HG03432 (cell line): ENCODE data around the gene GNL3L.
A peak's percentile ranks its signal among the peaks of the same experiment; 100 is the strongest.
"Not testable (repeated sequence)": the region's sequence is repeated elsewhere in the genome, so short reads cannot be mapped to it uniquely, and the experiment has no call there.

Experiments used
- ATAC-seq: cut with Tn5 transposase; IDR thresholded peaks from one replicate; pipeline ENCODE4 v1.9.1; 2021; ENCODE audit warnings: mild to moderate bottlenecking, moderate library complexity; ENCODE audit not compliant: unreplicated experiment

GNL3L gene, protein sequence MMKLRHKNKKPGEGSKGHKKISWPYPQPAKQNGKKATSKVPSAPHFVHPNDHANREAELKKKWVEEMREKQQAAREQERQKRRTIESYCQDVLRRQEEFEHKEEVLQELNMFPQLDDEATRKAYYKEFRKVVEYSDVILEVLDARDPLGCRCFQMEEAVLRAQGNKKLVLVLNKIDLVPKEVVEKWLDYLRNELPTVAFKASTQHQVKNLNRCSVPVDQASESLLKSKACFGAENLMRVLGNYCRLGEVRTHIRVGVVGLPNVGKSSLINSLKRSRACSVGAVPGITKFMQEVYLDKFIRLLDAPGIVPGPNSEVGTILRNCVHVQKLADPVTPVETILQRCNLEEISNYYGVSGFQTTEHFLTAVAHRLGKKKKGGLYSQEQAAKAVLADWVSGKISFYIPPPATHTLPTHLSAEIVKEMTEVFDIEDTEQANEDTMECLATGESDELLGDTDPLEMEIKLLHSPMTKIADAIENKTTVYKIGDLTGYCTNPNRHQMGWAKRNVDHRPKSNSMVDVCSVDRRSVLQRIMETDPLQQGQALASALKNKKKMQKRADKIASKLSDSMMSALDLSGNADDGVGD

DNA sequence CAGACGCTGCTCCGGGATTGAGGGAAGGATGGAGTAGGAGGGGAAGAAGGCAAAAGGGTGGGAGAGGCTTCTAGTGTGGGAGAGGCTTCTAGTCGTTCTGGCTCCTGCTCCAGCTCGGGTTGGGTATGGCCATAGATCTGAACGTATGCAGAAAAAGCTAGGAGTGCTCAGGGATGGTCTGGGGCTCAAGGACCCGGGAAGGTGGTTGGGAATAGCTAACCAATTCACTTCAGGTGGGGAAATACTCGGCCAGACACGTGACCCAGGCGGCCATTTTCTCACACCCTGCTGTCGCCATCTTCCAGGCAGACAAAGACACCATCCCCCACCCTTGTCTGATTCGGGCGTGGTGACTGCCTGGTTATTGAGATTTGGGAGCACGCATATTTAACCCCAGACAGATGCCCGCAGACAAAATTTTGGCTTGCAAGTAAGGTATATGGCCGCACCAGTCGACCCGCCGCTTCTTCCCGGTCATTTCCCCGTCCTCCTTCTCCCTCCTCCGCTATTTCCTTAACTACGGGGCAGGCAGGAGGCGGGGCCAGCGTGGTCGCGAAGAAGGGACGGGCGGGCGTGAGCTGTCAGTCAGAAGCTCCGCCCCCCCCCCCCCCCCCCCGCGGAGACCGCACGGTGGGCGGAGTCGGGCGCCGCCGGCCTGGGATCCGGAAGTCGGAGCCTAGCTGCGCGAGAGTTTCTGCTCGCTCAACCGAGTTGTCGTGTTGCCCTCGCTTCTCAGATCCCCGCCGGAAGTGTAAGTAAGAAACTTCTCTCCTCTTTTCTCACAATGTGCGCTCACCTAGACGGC lies at the start of gene GNL3L:
TSS of gene GNL3L (plus strand) at position 668 of the 805 bp plus-strand sequence. CDS start 2,348 bp downstream, outside the sequence.
- ATAC-seq = peak; percentile 89

DNA sequence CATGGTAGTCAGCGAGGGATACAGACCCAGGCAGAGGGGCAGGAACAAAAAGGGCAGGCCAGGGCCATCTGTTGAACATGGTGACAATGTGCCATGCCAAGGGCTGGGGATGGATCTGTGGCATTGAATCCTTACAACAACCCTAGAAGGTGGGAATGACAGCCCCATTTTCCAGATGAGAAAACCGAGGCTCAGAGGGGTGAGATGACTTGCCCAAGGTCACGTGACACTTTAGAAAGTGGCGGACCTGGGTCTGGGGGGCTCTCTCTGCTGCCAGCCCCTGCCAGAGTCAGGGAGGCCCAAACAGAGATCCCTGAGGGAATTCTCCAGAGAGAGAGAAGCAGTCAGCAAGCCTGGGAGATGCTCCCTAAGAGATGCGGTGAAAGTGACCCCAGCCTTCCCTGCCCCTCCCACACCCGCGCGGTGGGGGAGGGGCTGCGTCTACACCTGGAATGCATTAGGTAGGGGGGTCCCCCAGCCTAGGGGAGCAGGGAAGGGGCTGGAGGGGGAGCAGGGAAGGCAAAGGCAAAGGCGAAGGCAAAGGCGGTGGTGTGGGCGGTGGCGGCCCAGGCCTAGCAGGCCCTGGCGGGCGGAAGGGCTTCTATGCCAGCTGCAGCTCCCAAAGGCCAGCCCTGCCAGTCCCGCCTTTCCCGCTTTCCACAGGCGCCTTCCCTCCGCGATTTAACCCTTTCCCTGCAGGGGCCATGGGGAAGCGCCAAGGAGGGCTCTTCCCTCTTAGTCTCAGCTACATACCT lies 47.0 kb upstream of the GNL3L start:
- ATAC-seq = no peak

DNA sequence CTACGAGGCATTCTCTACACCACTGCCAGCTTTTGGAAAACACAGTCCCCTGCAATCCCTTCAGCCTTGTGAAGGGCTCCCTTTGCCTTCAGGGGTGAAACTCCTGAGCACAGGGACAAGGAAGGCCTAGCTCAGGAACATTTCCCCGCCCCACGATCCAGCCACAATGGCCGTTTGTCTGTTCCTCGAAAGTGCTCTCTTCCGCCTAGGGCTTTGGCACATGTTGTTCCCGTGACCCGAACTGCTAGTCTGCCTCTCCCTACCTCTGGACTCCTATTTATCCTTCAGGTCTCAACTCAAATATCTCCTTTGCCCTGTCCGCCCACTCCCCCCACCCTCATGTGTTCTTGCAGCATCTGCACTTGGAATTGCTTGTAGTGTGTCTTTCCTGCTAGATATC lies 46.1 kb upstream of the GNL3L start:
- ATAC-seq = no peak

DNA sequence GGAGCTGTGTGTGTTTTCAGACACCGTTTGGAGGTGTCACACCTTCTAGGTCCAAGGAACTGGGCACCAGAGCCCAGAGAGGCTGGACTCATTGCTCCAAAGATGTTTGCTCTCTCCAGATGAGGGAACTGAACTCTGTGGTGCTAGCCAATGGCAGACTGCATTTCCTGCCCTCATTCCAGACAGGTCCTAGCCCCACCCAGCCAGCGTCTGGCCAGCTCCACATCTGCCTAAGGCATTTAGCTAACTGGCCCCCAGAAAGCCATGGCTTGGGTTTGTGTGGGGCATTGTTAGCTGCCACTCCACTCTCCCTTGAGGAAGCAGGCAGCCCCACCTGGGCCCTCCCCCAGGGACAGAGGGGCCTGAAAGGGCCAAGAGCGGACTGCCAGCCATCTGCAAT lies 45.4 kb upstream of the GNL3L start:
- ATAC-seq = no peak

DNA sequence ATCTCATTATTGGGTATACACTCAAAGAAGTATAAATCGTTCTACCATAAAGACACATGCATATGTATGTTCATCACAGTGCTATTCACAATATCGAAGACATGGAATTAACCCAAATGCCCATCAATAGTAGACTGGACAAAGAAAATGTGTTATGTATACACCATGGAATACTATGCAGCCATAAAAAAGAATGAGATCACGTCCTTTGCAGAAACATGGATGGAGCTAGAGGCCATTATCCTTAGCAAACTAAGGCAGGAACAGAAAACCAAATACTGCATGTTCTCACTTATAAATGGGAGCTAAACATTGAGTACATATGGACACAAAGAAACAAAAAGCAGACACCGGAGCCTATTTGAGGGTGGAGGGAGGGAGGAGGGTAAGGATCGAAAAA lies 40.2 kb upstream of the GNL3L start:
- not testable (repeated sequence) for ATAC-seq

DNA sequence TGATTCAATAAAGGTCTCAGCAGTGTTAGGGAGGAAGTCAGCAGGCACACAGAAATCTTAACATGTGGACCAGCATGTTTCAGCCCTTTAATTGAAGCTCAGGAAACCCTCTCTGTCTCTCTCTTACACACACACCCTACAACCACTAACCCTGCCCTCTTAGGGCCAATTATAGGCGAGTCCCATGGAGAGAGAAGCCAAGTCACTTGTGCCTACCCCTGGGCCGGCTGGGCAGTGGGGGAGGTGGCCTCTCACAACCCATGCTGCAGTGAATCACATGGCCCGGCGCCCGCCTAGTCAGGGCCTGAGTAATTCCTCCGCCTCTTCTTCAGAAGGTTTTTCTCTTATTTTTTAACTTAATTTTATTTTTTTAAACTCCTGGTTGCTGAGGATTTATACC lies 37.7 kb upstream of the GNL3L start:
- ATAC-seq = no peak

DNA sequence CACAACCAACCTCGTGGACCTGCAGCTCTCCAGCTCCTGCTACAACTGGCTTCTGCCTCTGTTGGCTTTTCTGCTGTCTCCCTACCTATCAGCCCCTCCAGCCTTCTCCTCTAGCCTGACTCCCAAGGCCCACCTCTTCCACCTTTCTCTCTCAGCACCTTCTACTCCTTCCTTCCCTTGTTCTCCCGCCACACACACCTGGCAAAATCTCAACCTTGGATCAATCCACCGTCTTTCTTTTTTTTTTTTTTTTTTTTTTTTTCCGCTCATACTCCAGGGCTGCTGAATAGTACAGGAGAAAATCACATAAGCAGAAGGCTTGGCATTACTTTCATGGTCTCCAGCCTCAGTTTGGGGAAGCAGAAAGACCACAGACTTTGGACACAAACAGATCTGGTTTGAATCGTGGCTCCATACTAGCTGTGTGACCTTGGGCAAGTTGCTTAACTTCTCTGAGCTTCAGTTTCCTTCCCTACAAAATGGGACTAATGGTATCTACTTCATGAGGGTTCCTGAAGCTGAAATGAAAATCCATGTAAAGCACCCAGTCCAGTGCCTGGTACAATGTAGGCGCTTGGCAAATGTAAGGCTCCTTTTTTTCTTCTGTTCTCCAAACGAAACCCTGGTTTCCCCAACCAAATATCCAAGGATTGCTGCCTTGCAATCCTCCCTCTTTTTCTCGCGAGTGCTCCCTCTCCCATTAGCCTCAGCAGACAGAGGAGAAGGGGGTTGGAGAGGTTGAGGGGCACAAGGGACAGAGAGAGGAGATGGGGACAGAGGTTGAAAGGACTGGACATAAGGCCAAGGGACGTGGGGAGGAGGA lies 35.6 kb upstream of the GNL3L start:
- ATAC-seq = no peak

DNA sequence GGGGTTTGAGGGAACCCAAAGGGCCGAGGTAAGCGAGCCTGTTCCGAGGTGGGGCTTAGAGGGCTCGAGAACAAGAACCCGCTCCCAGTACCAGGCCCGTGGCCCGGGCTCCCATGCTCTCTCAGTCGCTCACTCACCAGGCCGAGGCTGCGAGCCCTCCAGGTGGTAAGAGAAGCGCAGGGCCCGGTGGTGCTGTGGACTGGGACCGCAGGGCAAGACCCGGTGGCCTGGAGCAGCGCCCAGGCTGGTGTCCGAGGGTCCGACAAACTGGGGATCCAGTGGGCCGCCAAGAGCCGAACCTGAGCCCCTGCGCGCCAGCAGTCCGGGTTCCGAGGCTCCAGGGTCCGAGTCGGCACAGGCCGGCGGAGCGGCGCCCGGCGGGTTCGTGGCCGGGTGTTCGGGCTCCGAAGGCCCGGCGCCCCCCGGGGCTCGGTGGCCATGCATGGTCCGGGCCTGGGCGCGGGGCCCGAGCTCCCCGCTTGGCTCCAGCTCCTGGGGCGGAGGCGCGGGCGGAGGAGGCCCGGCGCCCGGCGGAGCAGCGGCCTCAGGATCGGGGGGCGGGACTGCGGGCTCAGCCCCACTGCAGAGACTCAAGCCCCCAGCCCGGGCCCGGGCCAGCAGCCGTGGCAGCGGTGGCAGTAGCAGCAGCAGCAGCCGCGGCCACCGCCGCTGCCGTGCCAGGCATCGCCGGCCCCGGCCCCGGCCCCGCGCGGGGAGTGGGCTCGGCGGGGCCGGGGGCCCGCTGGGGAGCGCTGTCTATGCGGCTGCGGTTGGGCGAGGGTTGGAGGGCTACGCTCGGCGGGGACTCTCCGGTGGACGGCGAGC lies 34.8 kb upstream of the GNL3L start:
- ATAC-seq = peak; percentile 25

DNA sequence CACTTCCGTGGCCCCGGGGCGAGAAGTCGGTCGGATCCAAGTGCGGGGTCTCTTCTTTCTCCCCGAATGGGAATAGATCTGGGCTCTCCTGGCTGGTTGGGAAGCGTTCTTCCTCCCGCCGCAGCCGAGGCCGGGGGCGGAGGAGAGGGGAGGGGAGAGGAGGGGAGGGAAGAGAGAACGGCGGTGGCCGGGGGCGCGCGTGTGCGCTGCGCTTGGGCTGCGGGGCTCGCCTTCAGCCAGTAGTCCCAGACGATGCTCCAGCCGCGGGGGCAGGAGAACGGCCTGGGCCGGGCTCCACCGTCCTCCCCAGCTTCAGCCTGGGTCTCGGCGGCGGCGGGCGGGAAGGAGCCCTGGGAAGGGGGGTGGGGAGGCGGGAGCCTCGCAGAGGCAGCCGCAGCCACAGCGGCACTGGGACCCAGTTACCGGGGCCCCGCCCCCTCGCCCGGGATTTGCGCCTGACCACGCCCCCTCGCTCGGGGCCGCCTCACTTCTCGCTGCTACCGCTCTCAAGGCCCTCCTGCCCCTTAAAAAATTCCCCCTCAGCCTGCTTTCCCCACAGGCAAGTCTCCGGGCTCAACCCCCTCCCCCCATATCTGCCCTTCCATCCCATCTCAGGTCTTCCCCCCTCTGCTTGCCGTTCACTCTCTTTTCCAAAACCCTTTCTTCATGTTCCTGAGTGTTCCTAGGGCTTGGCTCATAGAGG lies 34.1 kb upstream of the GNL3L start, which contains the start of gene FGD1:
TSS of gene FGD1 (minus strand) at position 421 of the 703 bp plus-strand sequence. CDS start 802 bp downstream, outside the sequence.
- ATAC-seq = peak; percentile 51

DNA sequence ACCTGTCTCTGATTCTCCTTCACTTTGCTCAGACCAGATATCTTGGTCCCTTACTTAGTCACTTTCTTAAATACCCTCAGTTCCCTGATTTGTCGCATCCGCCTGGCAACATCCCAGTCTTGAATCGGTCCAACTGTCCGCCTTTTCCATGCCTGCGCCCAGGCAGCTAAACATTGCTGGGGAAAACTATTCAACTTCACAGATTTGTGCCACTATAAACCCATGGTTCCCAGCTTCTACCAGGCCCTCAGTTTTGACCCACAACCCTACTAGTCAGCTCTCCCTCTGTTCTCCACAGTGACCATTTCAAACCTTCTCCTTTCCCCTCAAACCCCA lies 33.5 kb upstream of the GNL3L start:
- ATAC-seq = no peak

DNA sequence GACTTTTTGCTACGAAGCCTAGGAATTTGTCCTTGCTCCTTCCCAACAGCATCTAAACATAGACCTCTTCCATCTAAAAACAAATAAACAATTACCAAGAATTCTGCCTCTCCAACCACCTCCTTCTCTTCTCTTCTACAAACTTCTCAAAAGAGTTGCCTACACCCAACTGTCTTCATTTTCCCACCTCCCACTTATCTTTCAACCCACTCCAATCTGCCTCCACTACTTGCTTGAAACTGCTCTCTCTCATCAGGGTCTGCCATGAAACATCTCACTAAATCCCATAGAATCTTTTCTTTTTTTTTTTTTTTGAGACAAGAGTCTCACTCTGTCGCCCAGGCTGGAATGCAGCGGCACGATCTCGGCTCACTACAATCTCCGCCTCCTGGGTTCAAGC lies 33.1 kb upstream of the GNL3L start:
- ATAC-seq = no peak

DNA sequence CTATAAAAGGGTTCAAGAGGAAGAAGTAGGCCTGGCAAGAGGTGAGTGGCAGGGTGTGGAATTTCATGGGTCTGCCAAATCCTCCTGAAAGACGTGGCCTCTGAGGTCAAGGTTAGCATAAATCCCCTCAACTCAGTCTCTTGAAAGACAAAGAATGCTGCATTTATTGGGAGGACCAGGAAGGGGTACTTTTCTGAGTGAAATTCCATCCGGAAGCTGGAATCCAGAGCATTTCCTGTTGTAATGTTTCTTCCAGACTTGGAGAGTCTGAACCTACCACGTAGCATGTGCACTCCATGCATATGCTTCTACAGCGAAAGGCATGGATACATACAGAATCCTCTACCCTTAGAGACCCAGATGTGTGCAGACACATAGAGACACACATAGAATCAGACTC lies 20.6 kb upstream of the GNL3L start:
- no peak for ATAC-seq

DNA sequence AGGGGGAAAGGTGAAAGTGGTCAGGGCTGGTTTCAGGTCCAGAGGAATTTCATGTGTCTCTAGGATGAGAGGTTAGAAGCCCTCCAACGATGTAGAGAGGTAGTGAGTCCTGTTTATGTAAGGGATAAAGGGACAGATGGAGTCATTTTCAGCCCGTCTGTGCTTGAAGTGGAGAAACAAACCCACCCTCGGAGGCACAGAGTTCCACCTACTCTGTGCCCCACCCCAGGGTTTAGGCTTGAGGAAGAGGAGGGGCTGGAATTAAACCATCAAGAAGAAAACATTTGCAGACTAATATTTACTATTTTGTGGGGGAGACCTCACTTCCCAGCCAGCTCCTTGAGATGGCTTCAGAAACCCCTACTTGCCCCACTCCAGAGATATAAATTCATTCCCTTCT lies 868 bp upstream of the GNL3L start:
- ATAC-seq = no peak

DNA sequence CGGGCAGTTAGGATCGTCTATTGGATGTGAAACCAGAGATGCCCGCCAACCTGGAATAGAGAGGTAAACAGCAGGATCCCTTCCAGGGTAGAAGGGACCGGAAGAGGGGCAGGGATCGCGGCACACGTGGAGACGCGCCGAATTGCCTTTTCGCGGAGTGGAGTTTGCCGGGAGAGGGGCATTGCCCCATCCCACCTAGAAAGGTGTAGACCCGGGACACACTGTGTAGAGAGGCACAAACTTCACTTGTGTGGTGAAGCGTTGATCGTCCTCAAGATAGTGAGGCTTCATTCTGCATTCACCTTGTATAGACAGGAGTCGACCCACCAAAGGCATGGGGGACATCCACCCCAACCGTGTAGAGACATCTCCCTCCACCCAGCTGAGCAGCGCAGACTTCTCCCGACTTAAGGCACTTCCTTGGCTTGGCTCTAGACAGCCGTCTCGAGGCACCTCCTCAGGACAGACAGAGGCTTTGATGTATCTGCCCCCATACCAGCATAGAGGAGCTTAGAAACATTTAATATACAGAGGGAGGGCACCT lies 410 bp downstream of the GNL3L start:
- ATAC-seq = peak; percentile 40

DNA sequence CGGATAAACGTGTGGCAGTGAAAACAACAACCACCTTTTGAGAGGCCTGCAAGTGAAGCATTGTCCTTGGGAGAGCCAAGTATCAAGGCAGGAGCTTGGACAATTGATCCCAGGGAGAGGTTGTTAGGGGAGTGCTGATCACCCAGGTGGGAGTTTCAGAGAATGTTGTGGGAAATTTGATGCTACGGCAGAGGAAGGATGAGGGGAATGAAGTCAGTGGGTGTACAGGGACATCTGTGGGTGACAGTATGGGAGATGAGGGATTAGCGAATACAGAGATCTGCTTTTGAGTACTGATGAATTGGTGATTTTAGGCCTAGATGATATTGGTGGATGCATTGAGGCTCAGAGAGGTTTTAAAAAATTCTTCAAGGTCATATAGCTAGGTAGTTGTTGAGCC lies 4.3 kb downstream of the GNL3L start:
- no peak for ATAC-seq

DNA sequence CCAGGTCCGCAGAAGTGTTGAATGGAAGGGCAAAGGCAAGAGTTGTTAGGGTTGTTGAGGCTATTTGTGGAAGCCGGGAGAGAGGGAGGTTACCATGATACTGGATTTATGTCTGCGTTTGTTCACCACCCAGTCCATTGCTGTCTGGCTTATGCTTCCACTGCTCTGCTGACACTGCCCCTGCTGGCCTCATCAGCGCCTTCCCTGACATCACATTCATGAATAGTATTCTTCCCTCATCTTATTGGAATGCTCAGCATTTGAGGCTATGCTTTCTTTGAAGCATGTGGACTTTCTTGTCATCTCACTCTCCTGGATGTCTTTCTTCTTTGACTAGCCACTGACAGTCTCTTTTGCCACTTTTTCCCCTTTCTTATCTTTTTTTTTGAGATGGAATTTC lies 10.3 kb downstream of the GNL3L start:
- no peak for ATAC-seq

DNA sequence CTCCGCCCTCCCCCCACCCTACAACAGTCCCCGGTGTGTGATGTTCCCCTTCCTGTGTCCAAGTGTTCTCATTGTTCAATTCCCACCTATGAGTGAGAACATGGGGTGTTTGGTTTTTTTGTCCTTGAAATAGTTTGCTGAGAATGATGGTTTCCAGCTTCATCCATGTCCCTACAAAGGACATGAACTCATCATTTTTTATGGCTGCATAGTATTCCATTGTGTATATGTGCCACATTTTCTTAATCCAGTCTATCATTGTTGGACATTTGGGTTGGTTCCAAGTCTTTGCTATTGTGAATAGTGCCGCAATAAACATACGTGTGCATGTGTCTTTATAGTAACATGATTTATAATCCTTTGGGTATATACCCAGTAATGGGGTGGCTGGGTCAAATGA lies 12.2 kb downstream of the GNL3L start:
- not testable (repeated sequence) for ATAC-seq

DNA sequence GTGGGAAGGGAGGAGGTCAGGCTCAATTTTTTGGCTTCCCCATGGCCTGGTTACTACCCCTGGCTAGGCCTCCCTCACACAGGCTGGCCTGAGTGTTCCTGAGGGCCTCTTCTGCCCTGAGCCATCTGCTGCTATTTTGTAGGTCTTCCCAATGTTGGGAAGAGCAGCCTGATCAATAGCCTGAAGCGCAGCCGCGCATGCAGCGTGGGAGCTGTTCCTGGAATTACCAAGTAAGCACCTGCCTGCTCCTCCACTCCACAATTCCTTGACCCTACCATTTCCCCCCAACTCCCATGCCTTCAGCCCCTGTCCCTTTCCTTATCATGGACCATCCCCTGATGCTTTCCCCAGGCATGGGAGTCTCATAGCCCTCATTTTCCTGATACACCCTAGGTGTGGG lies 20.8 kb downstream of the GNL3L start:
- ATAC-seq = no peak
